GM19023 (cell line): Measurements from ENCODE around the gene TWIST2.

Source experiments
- ATAC-seq: cut with Tn5 transposase; IDR thresholded peaks from one replicate; pipeline ENCODE4 v1.9.1; 2021; ENCODE audit warnings: mild to moderate bottlenecking, moderate library complexity; ENCODE audit not compliant: unreplicated experiment

Gene TWIST2

DNA sequence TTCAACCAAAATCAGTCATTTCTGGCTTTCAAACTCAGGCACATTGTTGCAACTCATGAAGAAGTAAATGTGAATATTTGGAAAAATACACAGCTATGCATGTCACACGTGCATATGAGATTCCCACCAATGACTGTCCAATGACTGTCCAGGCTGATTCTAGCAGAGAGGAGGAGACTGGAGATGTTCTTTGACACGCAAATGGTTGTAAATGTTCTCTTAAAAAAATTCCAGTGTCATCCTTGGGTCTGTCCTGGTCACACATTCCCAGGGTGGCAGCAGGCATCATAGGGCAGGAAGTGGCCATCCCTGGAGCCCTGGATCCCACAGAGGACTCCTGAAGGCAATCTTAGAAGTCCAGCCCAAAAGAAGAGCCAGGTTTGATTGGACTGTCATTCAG, 40.9 kb downstream of the TWIST2 start:
- no peak for ATAC-seq

DNA sequence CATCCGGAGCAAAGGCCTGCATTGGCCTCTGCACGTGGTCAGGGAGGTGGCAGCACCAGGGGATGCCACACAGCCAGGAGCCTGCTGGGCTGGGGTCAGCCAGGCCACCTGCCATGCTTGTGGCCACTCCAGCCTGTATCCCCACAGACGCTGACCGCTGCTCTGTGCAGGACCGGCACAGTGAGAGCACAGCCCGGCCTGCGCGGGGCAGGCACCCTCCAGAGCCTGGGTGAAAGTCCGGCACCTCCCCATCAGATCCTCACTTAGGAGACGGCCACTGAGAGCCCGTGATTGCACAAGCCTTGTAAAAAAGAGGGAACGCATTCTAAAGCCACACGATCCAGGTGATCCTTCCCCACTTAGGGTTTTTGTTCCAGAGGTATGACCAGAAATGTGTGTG, 42.2 kb downstream of the TWIST2 start:
- ATAC-seq, result no peak

DNA sequence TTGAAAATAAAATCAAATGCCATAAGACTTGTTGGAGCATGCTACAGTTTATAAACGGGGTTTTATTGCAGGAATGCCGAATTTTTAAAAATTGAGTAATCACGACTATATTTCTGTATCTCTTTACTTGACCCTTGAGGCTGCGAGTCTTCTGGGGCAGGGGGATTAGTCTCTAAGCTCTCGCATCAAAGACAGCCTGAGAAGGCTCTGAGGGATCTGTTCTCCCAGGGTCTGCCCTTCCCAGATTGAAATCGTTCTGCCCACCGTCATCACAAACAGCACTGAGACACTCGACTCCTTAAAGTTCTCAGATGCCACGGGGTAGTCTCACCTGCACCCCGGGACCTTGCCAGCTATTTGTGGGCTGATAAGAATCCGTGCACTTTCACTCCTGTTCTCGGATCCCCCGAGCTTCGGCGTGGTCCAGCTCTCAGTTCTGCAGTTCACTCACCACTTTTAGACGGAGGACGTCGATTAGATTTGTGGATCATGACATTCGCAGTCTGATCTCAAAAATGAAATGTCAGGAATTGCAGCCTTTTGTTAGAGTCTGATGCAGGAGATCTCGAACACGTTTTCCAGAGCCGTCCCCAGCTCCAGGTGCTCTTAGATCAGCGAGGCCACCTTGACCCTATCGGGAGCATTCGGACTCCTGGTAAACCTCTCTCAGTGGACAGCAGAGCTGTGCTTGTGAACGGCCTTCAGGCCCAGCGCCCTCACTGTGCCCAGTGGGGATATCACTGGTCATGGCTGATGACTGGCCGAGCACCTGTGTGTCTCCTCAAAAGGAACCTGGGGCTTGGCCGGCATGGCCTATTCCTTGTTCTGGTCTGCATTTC, 43.0 kb downstream of the TWIST2 start:
- ATAC-seq, result no peak

DNA sequence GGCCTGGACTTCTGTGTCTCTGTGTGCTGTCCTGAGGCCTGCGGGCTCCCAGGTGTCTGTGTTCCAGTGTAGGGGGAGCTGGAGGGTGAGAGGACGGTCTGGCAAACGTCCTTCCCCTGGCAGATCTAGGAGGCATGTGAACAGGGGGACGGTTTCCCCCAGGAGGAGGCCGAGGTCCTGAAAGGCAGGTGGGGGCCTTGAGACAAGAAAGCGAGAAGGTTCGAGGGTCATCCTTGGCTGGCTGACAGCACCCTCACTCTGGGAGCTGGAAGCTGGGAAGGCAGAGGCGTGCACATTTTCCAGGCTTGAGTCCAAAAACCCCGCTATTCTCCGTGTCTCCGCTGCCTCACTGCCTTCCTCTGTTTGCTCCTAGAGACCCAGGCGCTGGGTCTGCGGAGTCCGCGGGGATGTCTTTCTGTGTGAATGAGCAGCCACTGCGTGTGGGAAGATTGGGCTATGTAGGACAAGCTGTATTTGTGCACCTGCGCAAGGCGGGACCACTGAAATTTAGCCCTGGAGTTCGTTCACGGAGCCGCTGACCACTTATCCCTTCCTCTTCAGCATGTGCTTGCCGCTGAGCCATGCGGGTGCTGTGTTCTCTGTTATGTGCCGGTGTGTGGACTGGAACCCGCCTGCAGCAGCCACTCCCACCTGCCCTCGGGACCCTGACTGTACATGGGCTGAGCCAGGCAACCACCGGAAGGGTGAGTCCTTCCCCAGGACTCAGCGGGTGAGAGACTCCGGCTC, 43.7 kb downstream of the TWIST2 start:
- no peak for ATAC-seq

DNA sequence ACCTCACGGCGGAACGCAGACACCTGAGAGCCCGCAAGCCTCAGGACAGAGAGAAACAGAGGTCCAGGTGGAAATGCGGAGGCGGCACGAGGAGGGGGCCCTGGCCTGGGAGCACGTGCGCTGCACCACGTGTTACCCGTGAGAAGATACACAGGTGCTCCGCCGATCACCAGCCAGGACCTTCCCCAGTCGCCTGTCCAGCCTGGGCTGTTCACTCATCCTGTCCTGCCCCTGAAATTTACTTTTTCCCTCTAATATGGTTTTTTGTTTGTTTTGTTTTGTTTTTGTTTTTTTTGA, 44.3 kb downstream of the TWIST2 start:
- no peak for ATAC-seq

DNA sequence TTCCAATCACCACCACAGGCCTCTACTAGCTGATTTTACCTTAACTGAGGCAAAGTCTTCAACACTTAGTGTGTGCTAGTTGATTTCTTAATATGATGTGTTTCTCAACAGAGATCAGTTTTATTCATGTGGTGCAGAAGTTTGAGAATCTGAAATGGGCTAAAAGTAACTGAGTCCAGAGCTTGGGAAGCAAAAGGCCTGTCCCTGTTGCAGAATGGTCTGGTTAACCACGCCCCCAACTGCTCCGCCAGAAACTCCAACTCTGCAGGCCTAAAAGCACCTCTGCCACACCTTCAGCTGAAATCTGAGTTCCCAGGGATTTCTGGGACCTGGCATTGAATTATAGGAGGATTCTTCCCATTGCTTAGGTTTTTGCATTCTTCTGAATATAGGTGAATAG, 44.9 kb downstream of the TWIST2 start:
- no peak for ATAC-seq

DNA sequence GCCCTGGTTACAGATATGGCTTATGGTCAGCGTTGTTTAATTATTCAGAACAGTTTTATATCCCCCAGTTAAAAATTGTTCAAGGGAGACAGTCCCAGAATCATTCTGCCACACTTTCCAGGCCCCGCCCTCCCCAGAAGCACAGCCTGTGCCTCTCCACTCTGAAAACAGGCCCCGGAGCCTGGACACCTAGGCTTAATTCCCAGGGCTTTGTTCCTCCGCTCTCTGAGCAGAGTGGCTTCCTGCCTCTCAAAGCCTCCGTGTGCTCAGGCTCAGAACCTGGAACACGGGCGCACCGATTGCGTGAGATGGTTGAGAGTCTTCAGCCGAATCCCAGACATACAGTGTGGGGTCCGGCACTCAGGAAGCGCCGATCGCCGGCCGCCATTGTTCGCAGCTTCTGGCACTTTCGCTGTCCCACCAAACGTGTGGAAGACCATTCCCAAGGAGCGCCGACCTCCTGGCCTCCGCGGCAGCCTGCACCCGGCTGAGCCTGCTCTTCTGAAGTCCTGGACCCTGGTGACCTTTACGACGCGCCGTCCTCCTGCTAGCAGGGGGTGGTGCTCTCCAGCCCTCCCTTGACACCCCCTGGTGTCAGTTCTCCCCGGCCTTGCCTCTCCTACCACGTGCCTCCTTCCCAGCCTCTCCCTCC, 45.6 kb downstream of the TWIST2 start:
- ATAC-seq, result no peak

DNA sequence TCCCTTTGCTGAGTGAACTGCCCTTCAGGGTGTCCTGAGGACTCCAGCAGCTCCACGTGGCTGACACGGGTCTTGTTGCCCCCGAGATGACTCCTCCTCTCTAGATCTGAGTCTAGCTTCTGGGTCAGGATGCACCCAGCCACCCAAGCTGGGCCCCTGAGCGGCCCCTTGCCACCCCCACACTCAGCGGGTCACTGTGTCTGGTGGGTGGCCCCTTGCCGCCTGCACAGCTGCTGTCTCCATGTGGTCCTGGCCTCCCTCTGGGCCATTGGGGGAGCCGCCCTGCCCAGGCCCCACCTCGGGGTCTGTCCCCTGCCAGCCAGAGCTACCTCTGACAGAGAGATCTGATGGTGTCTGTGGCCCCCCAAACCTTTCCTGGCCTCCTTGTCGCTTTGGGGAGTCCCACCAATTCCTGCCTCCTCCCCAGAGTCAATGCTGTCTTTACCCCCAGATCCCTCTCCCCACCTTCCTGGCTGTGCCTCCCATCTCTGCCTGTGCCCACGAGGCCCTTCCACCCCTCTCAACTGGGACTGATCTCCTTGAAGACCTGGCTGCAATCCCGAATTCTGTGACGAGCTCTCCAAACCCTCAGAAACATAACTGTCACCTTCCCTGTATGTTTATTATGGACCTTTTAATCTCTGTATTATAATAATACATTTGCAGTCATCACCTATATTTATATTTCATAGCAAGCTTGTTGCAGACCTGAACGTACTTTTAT, 46.5 kb downstream of the TWIST2 start:
- no peak for ATAC-seq

DNA sequence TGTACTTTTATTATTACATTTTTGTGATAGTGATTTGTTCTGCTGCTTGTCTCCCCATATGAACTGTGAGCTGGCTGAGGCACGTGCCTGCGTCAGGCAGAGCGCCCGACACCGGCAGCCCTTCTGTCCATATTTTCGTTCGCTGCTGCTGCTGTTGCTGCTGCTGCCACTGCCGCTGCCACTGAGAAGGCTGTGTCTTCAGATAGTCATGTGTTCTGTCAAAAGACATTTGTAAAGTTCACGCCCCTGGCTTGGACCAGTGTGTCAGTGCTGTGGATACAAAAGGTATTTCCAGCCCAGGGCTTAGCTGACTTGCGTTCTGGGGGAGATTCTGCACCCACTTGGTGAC, 47.0 kb downstream of the TWIST2 start:
- no peak for ATAC-seq

DNA sequence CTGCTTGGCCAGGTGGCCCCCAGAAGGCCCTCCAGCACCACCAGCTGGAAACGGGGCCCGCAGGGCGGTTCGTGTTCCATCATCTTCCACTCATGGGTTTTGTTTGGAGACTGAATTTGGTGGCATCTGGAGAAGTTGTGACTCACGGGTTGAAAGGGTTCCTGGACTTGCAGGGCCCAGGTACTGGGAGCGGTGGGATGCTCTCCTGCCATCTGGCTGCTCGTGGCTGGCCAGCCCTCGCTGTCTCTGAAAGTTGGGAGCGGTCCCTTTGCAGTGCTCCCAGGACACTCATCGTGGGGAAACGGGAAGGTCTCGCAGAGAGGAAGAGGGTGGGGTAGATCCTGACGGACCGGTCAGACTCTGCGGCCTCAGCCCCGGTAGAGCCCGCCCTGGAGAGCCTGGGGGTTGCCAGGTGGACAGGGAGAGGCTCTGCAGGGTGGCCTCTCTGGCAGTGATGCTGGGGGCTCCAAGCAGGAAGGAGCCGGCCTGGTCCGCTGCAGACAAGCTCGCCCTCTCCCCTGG, 47.5 kb downstream of the TWIST2 start:
- no peak for ATAC-seq

DNA sequence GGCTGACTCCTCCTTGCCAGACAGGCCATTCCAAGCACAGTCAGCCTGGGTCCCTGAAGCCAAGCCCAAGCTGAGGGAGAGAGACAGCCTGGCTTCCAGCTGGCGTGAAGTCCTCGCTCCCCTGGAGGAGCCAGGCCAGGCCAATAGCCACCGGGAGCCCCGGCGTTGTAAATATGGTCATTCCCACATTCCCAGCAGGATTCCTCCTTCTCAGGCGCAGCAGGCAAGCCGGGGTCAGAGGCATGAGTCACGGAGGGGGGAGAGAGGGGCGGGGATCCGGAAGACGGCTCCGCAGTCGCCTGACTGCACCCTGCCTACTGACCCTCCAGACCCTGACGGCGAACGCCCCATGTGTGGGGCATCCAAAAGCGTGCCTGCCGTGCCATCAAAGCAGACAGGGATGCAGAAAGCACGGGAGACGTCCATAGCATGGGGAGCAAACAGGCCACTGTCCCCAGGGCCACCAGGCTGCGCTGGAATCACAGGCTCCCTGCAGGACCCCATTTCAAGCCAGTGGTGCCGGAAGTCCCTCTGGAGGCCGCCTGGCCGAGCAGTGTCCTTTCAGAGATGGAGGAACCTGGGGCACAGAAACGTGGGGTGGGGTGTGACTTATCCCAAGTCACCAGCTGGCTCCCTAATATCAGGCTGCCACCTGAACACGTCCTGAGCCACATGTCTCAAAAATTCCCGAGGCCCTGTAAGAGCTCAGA, 48.2 kb downstream of the TWIST2 start:
- no peak for ATAC-seq

DNA sequence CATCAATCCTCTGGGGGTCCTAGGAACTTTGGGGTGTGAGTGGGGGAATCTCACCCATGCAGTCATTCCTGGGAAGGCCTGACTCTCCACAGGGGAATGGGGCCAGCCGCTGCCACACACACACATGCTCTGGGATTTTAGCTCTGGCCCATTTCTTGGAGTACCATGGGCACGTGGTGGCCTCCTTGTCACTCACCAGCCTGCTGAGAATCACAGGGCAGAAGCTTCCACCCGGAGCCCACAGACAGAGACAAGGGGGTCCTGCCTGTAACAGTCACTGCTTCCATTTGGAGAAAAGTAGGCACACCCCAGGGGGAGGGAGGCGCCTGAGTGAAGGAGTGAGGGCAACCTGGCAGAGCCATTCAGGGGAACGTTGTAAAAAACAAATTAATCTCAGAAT, 48.8 kb downstream of the TWIST2 start:
- ATAC-seq, result no peak

DNA sequence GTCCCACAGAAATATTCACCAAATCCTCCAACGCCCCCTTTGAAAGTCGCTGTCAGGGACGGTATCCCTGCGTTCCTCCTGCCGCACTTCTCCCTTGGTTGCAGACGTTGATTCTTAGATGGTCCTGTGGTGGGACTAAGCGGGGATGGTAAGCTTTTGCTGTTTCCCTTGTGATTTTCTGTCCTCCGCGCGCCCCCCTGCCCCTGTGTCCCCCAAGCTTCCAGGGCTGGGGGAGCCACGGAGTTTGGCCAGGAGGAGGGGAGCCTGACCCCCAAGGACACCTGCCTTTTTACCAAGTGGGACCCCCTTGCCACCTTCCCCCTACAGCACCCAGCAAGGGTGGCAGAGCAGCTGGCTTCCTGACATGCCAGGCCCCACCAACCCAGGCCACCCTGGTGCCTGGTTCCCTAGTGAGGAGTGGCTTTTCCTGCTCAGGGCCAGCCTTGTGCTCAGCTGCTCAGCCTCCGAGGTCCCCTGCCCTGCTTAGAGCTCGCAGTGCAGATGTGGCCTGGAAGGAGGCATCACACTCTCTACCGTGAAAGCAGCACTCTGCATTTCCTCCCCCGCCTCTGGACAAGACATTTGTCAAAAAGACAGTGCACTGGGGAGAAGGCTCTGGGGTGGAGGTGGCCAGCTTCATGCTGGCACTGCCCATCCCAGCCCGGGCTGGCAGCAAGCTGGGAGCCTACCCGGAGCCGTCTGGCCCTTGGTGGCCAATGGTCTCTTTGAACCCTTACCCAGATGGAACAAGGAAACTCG, 49.4 kb downstream of the TWIST2 start:
- no peak for ATAC-seq

DNA sequence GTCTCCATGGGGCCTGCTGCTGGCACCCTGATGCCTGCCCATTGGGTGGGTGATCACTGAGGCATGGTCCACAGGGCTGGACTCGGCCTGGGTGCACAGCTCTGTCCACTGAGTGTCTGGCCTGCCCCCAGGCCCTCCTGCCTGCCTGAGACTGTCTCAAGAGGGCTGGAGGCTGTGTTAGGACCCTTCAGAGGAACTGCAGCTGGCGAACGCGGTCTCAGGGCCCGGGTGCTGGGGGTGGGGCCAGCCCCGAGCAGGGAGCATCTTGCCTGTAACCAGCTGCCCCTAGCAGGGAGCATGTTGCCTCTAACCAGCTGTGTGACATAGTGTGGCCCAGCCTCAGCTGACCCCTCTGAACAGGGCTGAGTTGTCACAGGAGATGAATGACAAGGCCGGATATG, 50.0 kb downstream of the TWIST2 start:
- no peak for ATAC-seq

DNA sequence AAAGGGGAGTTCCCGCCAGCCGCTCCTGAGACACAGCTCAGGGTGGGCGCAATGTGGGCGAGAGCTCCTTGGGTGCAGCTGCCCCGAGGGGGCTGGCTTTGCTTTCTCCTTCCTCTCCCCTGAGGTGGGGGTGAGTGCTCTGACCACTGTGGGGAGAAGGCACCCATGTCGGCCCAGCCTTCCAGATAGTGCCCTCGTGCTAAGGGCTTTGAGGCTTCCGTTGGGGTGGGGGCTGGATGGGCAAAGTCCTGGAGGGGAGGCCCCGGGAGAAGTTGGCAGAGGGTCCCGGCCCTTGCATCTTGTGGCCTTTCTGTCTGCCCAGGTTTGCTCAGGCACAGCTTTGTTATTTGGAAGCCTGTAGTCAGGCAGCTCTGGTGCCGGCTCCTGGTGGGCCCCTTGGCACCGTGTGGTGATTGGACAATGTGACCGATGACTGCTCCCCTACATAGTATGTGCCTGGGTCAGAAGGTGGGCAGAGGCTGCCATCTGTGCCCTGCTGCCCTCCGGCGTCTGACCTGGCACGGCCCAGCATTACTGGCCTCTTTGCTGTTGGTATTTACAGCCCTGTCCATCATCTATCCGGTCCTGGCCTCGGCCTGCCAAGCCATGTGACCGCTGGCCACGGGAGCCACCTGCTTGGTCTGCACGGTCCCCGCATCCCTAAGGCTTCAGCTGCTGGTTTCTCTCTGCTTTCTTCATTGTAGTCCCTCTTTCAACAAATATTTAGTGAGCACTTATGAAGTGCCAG, 50.8 kb downstream of the TWIST2 start:
- ATAC-seq, result no peak

DNA sequence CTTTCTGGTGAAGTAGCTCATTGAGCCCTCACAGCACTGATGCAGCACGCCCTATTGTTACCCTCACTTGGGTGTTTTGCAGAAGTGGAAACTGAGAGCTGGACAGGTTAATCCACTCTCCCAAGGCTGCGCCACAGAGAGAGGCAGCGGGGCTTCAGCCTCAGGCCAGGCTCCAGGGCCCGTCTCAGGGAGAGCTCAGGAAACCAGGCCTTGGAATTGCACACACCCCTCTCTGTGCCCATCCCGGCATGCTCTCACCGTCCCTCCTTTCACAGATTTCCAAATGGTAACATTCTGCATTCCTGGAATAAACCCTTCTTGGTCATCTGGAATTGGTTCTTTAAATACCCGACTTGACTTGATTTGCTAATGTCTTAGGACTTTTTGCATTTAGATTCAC, 51.5 kb downstream of the TWIST2 start:
- ATAC-seq, result no peak

DNA sequence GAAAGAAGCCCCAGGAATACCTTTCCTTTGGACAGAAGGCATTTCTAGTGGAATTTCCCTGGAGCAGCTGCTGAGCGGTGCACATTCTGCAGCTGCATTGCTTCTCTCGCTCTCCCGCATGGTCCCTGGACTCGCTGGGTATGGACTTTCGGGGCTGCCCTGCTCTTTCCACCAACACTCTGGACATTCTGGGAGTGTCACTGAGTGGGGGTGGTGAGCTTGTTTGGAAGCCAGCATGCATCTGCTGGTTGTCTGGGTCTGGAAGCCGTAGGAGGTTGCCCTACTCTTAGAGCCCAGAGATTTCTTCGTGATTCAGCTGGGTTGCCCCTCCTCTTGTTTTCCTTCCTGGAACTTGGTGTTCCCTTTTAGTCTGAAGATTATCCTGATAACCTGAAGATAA, 52.6 kb downstream of the TWIST2 start:
- ATAC-seq, result no peak

DNA sequence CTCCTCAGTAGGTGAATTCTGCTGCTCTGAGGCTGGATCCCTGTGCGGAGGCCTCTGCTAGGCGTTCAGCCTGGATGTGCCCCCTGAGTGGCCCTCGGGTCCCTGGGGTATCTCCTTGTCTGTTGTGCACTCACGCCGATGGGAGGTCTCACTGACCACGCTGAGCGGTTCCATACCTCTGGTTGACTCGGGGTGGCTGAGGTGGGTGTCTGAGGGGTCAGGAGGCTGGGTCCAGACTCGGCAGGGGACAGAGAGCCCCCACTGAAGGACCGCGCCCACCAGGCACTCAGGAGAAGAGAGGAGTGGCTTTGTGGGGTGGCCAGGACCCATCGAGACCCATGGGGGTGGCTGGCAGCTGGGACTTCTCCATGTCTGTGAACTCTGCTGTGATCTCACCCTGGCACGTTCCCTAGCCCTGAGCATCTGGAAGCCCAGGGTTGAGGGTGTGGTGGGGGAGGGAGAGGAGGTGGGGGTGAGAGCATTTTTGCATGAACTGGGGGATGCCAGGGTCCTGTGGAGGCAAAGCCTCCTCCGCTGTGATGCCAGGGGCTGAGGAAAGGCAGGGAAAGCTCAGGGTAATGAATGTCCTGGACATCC, 53.7 kb downstream of the TWIST2 start:
- no peak for ATAC-seq

DNA sequence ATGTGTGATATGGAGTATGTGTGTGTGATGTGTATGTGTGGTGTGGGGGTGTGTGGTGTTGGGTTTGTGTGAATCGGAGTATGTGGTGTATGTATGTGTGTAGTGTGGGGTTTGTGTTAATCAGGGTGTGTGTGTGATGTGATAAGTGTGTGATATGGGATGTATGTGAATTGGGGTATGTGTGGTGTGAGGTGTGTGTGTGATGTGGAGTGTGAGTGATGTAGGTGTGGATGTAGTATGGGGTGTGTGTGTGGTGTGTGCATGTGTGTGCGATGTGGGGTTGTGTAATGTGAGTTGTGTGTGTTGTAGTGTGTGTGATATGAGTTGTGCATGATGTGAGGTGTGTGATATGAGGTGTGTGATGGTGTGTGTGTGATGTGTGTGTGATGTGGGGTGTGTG, 54.4 kb downstream of the TWIST2 start:
- ATAC-seq, result no peak
